Medulla oblongata (tissue), 1 donor: ENCODE results near the gene AK5.

ENCODE experiments used
- DNase-seq: peaks from one replicate; pipeline ENCODE4 v3.0.0-alpha.2; 2015; ENCODE audit errors: extremely low spot score

Gene AK5

GRCh38 chr1:77281491-77282186 lies at the start of gene AK5:
Gene AK5, plus strand, starts transcription at chr1:77282019. Its CDS starts 295 bp downstream, at chr1:77282314.
- peak; percentile 29 for DNase-seq

GRCh38 chr1:77232829-77233228 lies 49.0 kb upstream of the AK5 start:
- no peak for DNase-seq

- DNase-seq, result no peak
These were observed 47.7 kb upstream of the AK5 start for GRCh38 chr1:77234096-77234495.

- no peak for DNase-seq
These were observed 46.9 kb upstream of the AK5 start for GRCh38 chr1:77234943-77235342.

GRCh38 chr1:77238462-77238861 lies 43.4 kb upstream of the AK5 start:
- no peak for DNase-seq

- no peak for DNase-seq
These were observed 42.5 kb upstream of the AK5 start for GRCh38 chr1:77239311-77239710.

- no peak for DNase-seq
These were observed 36.0 kb upstream of the AK5 start for GRCh38 chr1:77245830-77246229.

- no peak for DNase-seq
These were observed 31.7 kb upstream of the AK5 start for GRCh38 chr1:77250126-77250525.

- DNase-seq, result no peak
These were observed 28.6 kb upstream of the AK5 start for GRCh38 chr1:77253211-77253610.

- no peak for DNase-seq
These were observed 18.1 kb upstream of the AK5 start for GRCh38 chr1:77263708-77264107.

- DNase-seq, result no peak
These were observed 16.6 kb upstream of the AK5 start for GRCh38 chr1:77265180-77265579.

GRCh38 chr1:77267035-77267434 lies 14.8 kb upstream of the AK5 start:
- DNase-seq, result no peak

GRCh38 chr1:77271852-77272580 lies 9.8 kb upstream of the AK5 start:
- DNase-seq, result no peak

GRCh38 chr1:77273891-77274290 lies 7.9 kb upstream of the AK5 start:
- DNase-seq, result no peak

- no peak for DNase-seq
These were observed 6.6 kb upstream of the AK5 start for GRCh38 chr1:77275194-77275593.

GRCh38 chr1:77276941-77277340 lies 4.9 kb upstream of the AK5 start:
- no peak for DNase-seq

GRCh38 chr1:77279929-77280328 lies 1.9 kb upstream of the AK5 start:
- no peak for DNase-seq

- no peak for DNase-seq
These were observed 857 bp upstream of the AK5 start for GRCh38 chr1:77280962-77281361.

- no peak for DNase-seq
These were observed 507 bp downstream of the AK5 start for GRCh38 chr1:77282187-77282865.

- DNase-seq, result peak; percentile 30
These were observed 1.2 kb downstream of the AK5 start for GRCh38 chr1:77282866-77283539.

- DNase-seq, result peak; percentile 54
These were observed 2.0 kb downstream of the AK5 start for GRCh38 chr1:77283701-77284425.

GRCh38 chr1:77287535-77287934 lies 5.7 kb downstream of the AK5 start:
- DNase-seq, result no peak
